PFSK-1 (cell line): ENCODE data around the gene IFITM2.

Experiments used
- TAF1 ChIP-seq: IDR thresholded peaks from 2 replicates; pipeline ENCODE4 v1.6.1; 2012; ENCODE audit warnings: low read length, control low read depth, borderline replicate concordance; ENCODE audit not compliant: insufficient read depth
- TF ChIP-seq, protein P1 (sequence below), 2 experiments: IDR thresholded peaks; 2 replicates each; pipeline versions ENCODE4 v1.6.1 to v1.8.0; 2011 to 2012; ENCODE audit warnings: low read depth in 2 of 2, low read length in 2 of 2, control low read depth in 1 of 2, inconsistent platforms in 1 of 2, mild to moderate bottlenecking in 1 of 2, moderate library complexity in 1 of 2; ENCODE audit not compliant: insufficient read depth in 1 of 2

DNA sequence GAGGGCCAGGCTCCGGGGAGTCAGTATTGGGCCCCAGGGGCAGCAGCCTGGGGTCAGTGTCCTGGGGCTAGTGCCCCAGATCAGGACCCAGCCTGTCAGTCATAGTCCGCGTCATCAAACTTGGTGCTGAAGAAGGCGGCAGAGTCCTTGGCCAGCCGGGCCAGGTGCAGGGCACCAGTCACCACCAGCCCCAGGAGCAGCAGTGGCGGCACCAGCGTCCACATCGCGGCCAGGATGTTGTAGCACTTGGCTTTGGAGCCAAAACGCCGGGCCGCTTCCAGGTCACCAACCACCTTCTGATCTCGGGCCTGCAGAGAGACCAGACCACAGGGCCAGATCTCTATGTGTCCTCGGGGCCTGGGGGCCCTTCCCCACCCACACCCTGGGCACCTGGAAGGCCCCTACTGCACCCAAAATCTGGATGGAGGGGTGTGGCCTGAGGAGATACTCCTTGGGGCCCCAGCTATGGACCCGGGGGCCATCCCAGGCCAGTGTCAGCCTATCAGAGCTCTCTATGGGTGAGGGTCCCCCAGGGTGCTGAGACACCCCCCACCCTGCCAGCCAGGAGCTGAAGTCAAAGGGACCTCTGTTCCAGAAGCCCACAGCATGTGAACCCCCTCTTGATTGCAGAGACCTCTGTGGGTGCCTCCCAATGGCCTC lies 9.1 kb upstream of the IFITM2 start:
- no peak for TF ChIP-seq TAF1
- TF ChIP-seq, protein P1, sequence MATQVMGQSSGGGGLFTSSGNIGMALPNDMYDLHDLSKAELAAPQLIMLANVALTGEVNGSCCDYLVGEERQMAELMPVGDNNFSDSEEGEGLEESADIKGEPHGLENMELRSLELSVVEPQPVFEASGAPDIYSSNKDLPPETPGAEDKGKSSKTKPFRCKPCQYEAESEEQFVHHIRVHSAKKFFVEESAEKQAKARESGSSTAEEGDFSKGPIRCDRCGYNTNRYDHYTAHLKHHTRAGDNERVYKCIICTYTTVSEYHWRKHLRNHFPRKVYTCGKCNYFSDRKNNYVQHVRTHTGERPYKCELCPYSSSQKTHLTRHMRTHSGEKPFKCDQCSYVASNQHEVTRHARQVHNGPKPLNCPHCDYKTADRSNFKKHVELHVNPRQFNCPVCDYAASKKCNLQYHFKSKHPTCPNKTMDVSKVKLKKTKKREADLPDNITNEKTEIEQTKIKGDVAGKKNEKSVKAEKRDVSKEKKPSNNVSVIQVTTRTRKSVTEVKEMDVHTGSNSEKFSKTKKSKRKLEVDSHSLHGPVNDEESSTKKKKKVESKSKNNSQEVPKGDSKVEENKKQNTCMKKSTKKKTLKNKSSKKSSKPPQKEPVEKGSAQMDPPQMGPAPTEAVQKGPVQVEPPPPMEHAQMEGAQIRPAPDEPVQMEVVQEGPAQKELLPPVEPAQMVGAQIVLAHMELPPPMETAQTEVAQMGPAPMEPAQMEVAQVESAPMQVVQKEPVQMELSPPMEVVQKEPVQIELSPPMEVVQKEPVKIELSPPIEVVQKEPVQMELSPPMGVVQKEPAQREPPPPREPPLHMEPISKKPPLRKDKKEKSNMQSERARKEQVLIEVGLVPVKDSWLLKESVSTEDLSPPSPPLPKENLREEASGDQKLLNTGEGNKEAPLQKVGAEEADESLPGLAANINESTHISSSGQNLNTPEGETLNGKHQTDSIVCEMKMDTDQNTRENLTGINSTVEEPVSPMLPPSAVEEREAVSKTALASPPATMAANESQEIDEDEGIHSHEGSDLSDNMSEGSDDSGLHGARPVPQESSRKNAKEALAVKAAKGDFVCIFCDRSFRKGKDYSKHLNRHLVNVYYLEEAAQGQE (IDR thresholded peaks at IDR 0.05; ENCODE audit: insufficient read depth in 1 of 2, low read depth in 2 of 2, low read length in 2 of 2), result no peak
